H1 (cell line): ENCODE results near the gene C2CD3. TPM values are rescaled to one million over a fixed set of nuclear protein-coding genes. Genes with fewer than 3 reads are reported as not detected.

ENCODE experiments used
- CTCF ChIA-PET: fragments of 300-600 bp; sonication (Branson Sonifier 250); formaldehyde crosslinking; loops from one replicate; lab custom pipeline; 2021; ENCODE audit not compliant: partially characterized antibody; lab: Charles Lee
- POLR2A ChIA-PET: fragments of 300-600 bp; sonication (Branson Sonifier 250); formaldehyde crosslinking; loops from one replicate; lab custom pipeline; 2021; ENCODE audit warnings: inconsistent platforms; ENCODE audit not compliant: partially characterized antibody; lab: Charles Lee
- DNase-seq, 2 experiments: peaks; one replicate each; pipeline versions ENCODE4 v3.0.0 to v3.0.0-alpha.2; 2010 to 2022; ENCODE audit warnings: low spot score in 2 of 2, low read depth in 1 of 2, mixed read lengths in 1 of 2
- FAIRE-seq: peaks from 2 replicates; lab custom pipeline; 2011; peaks lifted over from hg19 to GRCh38; lab: Jason Lieb, UNC
- H2AFZ ChIP-seq: 2 replicates; pipeline ENCODE4 v1.8.1; 2012; ENCODE audit warnings: low read length, inconsistent platforms
- H2AK5ac ChIP-seq: 2 replicates; pipeline ENCODE4 v1.6.1; 2013; ENCODE audit warnings: low read depth, low read length
- H2BK120ac ChIP-seq: replicated peaks from 2 replicates; pipeline ENCODE3; 2013; ENCODE audit warnings: low read depth, low read length, inconsistent platforms
- H2BK12ac ChIP-seq: 2 replicates; pipeline ENCODE4 v1.6.1; 2013; ENCODE audit warnings: low read depth, low read length
- H2BK15ac ChIP-seq: 2 replicates; pipeline ENCODE4 v1.6.1; 2013; ENCODE audit warnings: low read length
- H2BK20ac ChIP-seq: 2 replicates; pipeline ENCODE4 v1.6.1; 2013; ENCODE audit warnings: low read length
- H2BK5ac ChIP-seq: 2 replicates; pipeline ENCODE4 v1.6.1; 2013; ENCODE audit warnings: low read depth, low read length
- H3K14ac ChIP-seq: 2 replicates; pipeline ENCODE4 v1.6.1; 2013; ENCODE audit warnings: inconsistent platforms; ENCODE audit not compliant: insufficient read length
- H3K18ac ChIP-seq: 2 replicates; pipeline ENCODE4 v1.6.1; 2013; ENCODE audit warnings: low read length; ENCODE audit errors: extremely low read depth
- H3K23ac ChIP-seq: 2 replicates; pipeline ENCODE4 v1.6.1; 2013; ENCODE audit warnings: inconsistent platforms; ENCODE audit not compliant: insufficient read length
- H3K23me2 ChIP-seq: 2 replicates; pipeline ENCODE4 v1.6.1; 2013; ENCODE audit warnings: low read depth, low read length
- H3K27ac ChIP-seq: 2 replicates; pipeline ENCODE4 v1.6.1; 2011; ENCODE audit warnings: low read depth, low read length, inconsistent platforms
- H3K27me3 ChIP-seq, 4 experiments: replicated peaks in 1 of 4; 1 replicate in 1 of 4; 2 replicates in 3 of 4; pipeline versions ENCODE4 v1.6.1 to v1.8.1; 2011 to 2013; ENCODE audit warnings: low read length in 3 of 4, mild to moderate bottlenecking in 3 of 4, inconsistent platforms in 2 of 4, mixed read lengths in 2 of 4, moderate library complexity in 1 of 4; ENCODE audit not compliant: control insufficient read depth in 3 of 4, insufficient read depth in 3 of 4; ENCODE audit errors: extremely low read depth in 1 of 4
- H3K36me3 ChIP-seq, 4 experiments: 2 replicates each; pipeline versions ENCODE4 v1.6.1 to v1.8.1; 2011 to 2013; ENCODE audit warnings: mild to moderate bottlenecking in 4 of 4, low read length in 3 of 4, moderate library complexity in 2 of 4, control low read depth in 1 of 4, inconsistent platforms in 1 of 4; ENCODE audit not compliant: insufficient read depth in 4 of 4, control insufficient read depth in 2 of 4
- H3K4ac ChIP-seq: replicated peaks from 2 replicates; pipeline ENCODE3; 2013; ENCODE audit warnings: low read length, low read depth, mixed read lengths, inconsistent platforms; ENCODE audit not compliant: insufficient read length
- H3K4me1 ChIP-seq, 4 experiments: replicated peaks in 1 of 4; 1 replicate in 1 of 4; 2 replicates in 3 of 4; pipeline versions ENCODE4 v1.6.1 to v1.8.1; 2011 to 2013; ENCODE audit warnings: low read length in 3 of 4, inconsistent platforms in 2 of 4, mixed read lengths in 1 of 4; ENCODE audit not compliant: insufficient read depth in 4 of 4, control insufficient read depth in 3 of 4
- H3K4me2 ChIP-seq, 2 experiments: 2 replicates each; pipeline versions ENCODE4 v1.6.1 to v1.8.1; 2011 to 2013; ENCODE audit warnings: low read depth in 2 of 2, low read length in 2 of 2, control low read depth in 1 of 2, inconsistent platforms in 1 of 2, mild to moderate bottlenecking in 1 of 2; ENCODE audit not compliant: insufficient read depth in 1 of 2
- H3K4me3 ChIP-seq, 4 experiments: fragments of 200-600, 300-600 bp in 1 of 4; sonication (generic), shearing (Covaris generic), sonication (Bioruptor Twin) in 1 of 4; 2 replicates each; pipeline versions ENCODE4 v1.5.1 to v1.8.1; 2011 to 2016; ENCODE audit warnings: low read length in 4 of 4, low read depth in 3 of 4, control low read depth in 2 of 4, inconsistent platforms in 2 of 4, mild to moderate bottlenecking in 2 of 4, mixed read lengths in 1 of 4, moderate library complexity in 1 of 4; ENCODE audit not compliant: insufficient read depth in 2 of 4; ENCODE audit errors: extremely low read depth in 1 of 4
- H3K56ac ChIP-seq: replicated peaks from 2 replicates; pipeline ENCODE3; 2013; ENCODE audit warnings: low read depth, mild to moderate bottlenecking, mixed read lengths, low read length, inconsistent platforms; ENCODE audit not compliant: insufficient read length
- H3K79me1 ChIP-seq: 2 replicates; pipeline ENCODE4 v1.6.1; 2013; ENCODE audit warnings: low read depth, low read length, control low read depth
- H3K79me2 ChIP-seq, 2 experiments: 2 replicates each; pipeline versions ENCODE4 v1.6.1 to v1.8.1; 2012 to 2013; ENCODE audit warnings: low read length in 2 of 2, mild to moderate bottlenecking in 2 of 2, inconsistent platforms in 1 of 2; ENCODE audit not compliant: insufficient read depth in 2 of 2, control insufficient read depth in 1 of 2
- H3K9ac ChIP-seq, 4 experiments: replicated peaks in 1 of 4; 1 replicate in 1 of 4; 2 replicates in 3 of 4; pipeline versions ENCODE4 v1.6.1 to v1.8.1; 2011 to 2013; ENCODE audit warnings: low read depth in 3 of 4, low read length in 3 of 4, control low read depth in 2 of 4, mild to moderate bottlenecking in 2 of 4, moderate library complexity in 2 of 4, inconsistent platforms in 1 of 4; ENCODE audit errors: extremely low read depth in 1 of 4
- H3K9me3 ChIP-seq, 2 experiments: 2 replicates each; pipeline versions ENCODE4 v1.6.1 to v1.8.1; 2012 to 2013; ENCODE audit warnings: mild to moderate bottlenecking in 2 of 2, moderate library complexity in 2 of 2, control low read depth in 1 of 2, inconsistent platforms in 1 of 2, low read depth in 1 of 2, low read length in 1 of 2, mixed read lengths in 1 of 2; ENCODE audit not compliant: insufficient read depth in 2 of 2
- H4K20me1 ChIP-seq, 2 experiments: replicated peaks in 1 of 2; 2 replicates each; pipeline versions ENCODE3 to v1.8.1; 2011 to 2013; ENCODE audit warnings: inconsistent platforms in 2 of 2, low read length in 2 of 2, mild to moderate bottlenecking in 1 of 2; ENCODE audit not compliant: insufficient read depth in 2 of 2, control insufficient read depth in 1 of 2
- H4K5ac ChIP-seq: 2 replicates; pipeline ENCODE4 v1.6.1; 2013; ENCODE audit warnings: low read length, low read depth, mixed read lengths, inconsistent platforms; ENCODE audit not compliant: insufficient read length
- H4K8ac ChIP-seq: 2 replicates; pipeline ENCODE4 v1.8.0; 2013; ENCODE audit warnings: mild to moderate bottlenecking, moderate library complexity, low read length, inconsistent platforms; ENCODE audit not compliant: insufficient read depth; ENCODE audit errors: extremely low read depth
- H4K91ac ChIP-seq: replicated peaks from 2 replicates; pipeline ENCODE3; 2013; ENCODE audit warnings: low read length, mixed read lengths, inconsistent platforms; ENCODE audit not compliant: insufficient read length
- ASH2L ChIP-seq: fragments of 200-600, 300-600 bp; sonication (generic); IDR thresholded peaks from one replicate; pipeline ENCODE4 v1.7.1; 2017; ENCODE audit warnings: low read length
- CBX5 ChIP-seq: fragments of 300-800, 300-1000 bp; sonication (generic); IDR thresholded peaks from 2 replicates; pipeline ENCODE4 v1.7.1; 2016; ENCODE audit warnings: antibody characterized with exemption, low read length, low read depth
- CTCF ChIP-seq, 3 experiments: IDR thresholded peaks; 1 replicate in 2 of 3; 2 replicates in 1 of 3; pipeline versions ENCODE4 v1.5.1 to v1.6.1; 2011; ENCODE audit warnings: low read length in 3 of 3, mild to moderate bottlenecking in 3 of 3, inconsistent platforms in 2 of 3, low read depth in 1 of 3, moderate library complexity in 1 of 3; ENCODE audit not compliant: insufficient read depth in 1 of 3; ENCODE audit errors: control extremely low read depth in 1 of 3
- MAFK ChIP-seq: IDR thresholded peaks from 2 replicates; pipeline ENCODE4 v1.6.1; 2012; ENCODE audit warnings: low read depth, mild to moderate bottlenecking, improper control_type of control experiment, low read length
- PHF8 ChIP-seq: fragments of 200-600 bp; sonication (generic); conservative IDR thresholded peaks from 2 replicates; pipeline ENCODE4 v1.7.1; 2012; ENCODE audit warnings: low read depth, mild to moderate bottlenecking, inconsistent platforms, low read length, moderate library complexity
- POLR2AphosphoS5 ChIP-seq: IDR thresholded peaks from 2 replicates; pipeline ENCODE4 v1.6.1; 2011; ENCODE audit warnings: low read depth, low read length
- RAD21 ChIP-seq, 2 experiments: IDR thresholded peaks in 1 of 2; conservative IDR thresholded peaks in 1 of 2; 2 replicates each; pipeline ENCODE4 v1.6.1; 2011; ENCODE audit warnings: low read depth in 2 of 2, low read length in 2 of 2, improper control_type of control experiment in 1 of 2, inconsistent platforms in 1 of 2, mild to moderate bottlenecking in 1 of 2, moderate library complexity in 1 of 2
- TBP ChIP-seq: IDR thresholded peaks from 2 replicates; pipeline ENCODE4 v1.6.1; 2011; ENCODE audit warnings: low read depth, low read length, improper control_type of control experiment
- WGBS, 2 experiments: shearing (Covaris generic) in 1 of 2; methylation state at CpG; one replicate each; pipeline versions ENCODE4 v1.1.6 to v1.1.7; 2013 to 2015; ENCODE audit warnings: low lambda C conversion rate in 2 of 2, mixed read lengths in 2 of 2, inconsistent platforms in 1 of 2, low coverage in 1 of 2, missing lambda C conversion rate in 1 of 2; ENCODE audit not compliant: insufficient replicate concordance in 2 of 2, insufficient coverage in 1 of 2, insufficient read length in 1 of 2; ENCODE audit errors: extremely low coverage in 1 of 2, missing lambda C conversion rate in 1 of 2; 5-methylcytosine and 5-hydroxymethylcytosine counted together
- polyA plus RNA-seq, 7 experiments: library from polyadenylated mRNA; depleted of rRNA in 3 of 7; stranded (reverse) in 5 of 7; unstranded in 2 of 7; fragments of >200 nt in 5 of 7; fragments of 200-250 nt in 2 of 7; gene quantifications; 1 replicate in 5 of 7; 2 replicates in 1 of 7; 4 replicates in 1 of 7; pipeline versions ENCODE4 v1.2.1 to v1.2.3, GENCODE V29; 2011 to 2013; ENCODE audit warnings: missing spikeins in 2 of 7, mixed read lengths in 2 of 7
- total RNA-seq: library from RNA; stranded (reverse); fragmentation: NEBNext Ultra II Directional; extraction: Animal tissue kit (Norgen Biotek cat#: 25700); gene quantifications from 2 replicates; pipeline ENCODE4 v1.2.1, GENCODE V29; 2021

The C2CD3 gene
- total and polyA plus RNA-seq, 2 of the 8 experiments (the other 6 are each of a cell fraction or from before 2014, with no cell fraction given): 11.0 to 29.1 TPM

DNA sequence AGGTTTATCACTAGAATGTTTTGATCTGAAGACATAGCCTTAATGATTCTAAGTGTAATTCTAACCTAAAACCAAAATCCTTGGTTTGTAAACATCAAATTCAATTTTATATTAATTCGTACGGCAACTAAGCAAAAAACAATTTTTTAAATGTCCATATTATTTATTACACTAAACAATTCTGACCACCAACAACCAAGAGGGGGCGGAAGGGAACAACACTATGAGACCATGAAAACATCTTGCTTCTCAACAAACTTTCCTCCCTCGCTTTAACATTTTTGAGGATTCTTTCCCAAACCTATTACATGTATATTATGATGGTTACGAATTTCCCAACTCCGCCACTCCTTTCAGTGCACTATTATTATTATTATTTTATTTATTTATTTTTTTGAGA, 181.6 kb downstream of the C2CD3 start:
- Histone ChIP-seq H3K4me2 (no peak overlapping the region), H3K9ac (no peak overlapping the region), H3K23ac (no peak overlapping the region), H3K36me3 (no peaks in the 10 kb centered on the region), H4K20me1 (no peaks in the 10 kb centered on the region), H3K14ac (no peak overlapping the region), H3K27me3 (no peaks in the 10 kb centered on the region), H3K27ac (no peak overlapping the region), H2BK20ac (no peak overlapping the region), H2BK5ac (no peak overlapping the region), H2AFZ (no peak overlapping the region), H3K4me3 (no peak overlapping the region), H2BK120ac (no peak overlapping the region), H2BK12ac (no peak overlapping the region), H3K9me3 (no peaks in the 10 kb centered on the region), H3K79me1 (no peaks in the 10 kb centered on the region), H3K18ac (no peak overlapping the region), H3K4ac (no peak overlapping the region), H2AK5ac (no peak overlapping the region), H3K4me1 (peaks cover 0 to 4% (median 0%) of the 10 kb centered on the region in 4 experiments; a peak in 1 of 7 replicates), H3K79me2 (no peaks in the 10 kb centered on the region), H4K8ac (no peak overlapping the region), H2BK15ac (no peak overlapping the region), H3K56ac (no peak overlapping the region), H4K91ac (no peak overlapping the region), H4K5ac (no peak overlapping the region)
- ChIA-PET POLR2A (no interaction called here), CTCF (interaction anchor here (1.2 to 1.7 kb wide), 2 partner anchors 9 to 25 kb away, joined by 3 read pairs; no protein-coding TSS in a partner anchor)
- FAIRE-seq (no peak), DNase-seq (no peak)
- 79 to 100% methylated on average over 2 to 6 of the region's 6 CpGs for WGBS, 2 experiments
- TF ChIP-seq POLR2AphosphoS5 (no peak), PHF8 (no peak), CBX5 (no peak), ASH2L (no peak), CTCF (IDR thresholded peaks at IDR 0.05; ENCODE audit: control extremely low read depth in 1 of 3, insufficient read depth in 1 of 3, low read depth in 1 of 3, low read length in 3 of 3) (peak in 1 of 3 experiments; percentile 11; a peak in 2 of 4 replicates), MAFK (no peak), RAD21 (IDR thresholded peaks at IDR 0.05 in 1 of 2, conservative IDR thresholded peaks at IDR 0.05 in 1 of 2; ENCODE audit: low read depth in 2 of 2, low read length in 2 of 2) (peak; percentile 30 to 32), TBP (no peak)
- TF ChIP-seq, all 59 proteins: peak for 2
- H3K23me2 ChIP-seq: no peaks in the 10 kb centered on the region
